Measurements from ENCODE around the gene FAM156B. TPM values are rescaled to one million over a fixed set of nuclear protein-coding genes. Genes with fewer than 3 reads are reported as not detected.
"Not testable (repeated sequence)": the region's sequence is repeated elsewhere in the genome, so short reads cannot be mapped to it uniquely, and the experiment has no call there.

FAM156B gene
- total RNA-seq, 1 experiment from 2014 or later = 18.0 TPM

DNA sequence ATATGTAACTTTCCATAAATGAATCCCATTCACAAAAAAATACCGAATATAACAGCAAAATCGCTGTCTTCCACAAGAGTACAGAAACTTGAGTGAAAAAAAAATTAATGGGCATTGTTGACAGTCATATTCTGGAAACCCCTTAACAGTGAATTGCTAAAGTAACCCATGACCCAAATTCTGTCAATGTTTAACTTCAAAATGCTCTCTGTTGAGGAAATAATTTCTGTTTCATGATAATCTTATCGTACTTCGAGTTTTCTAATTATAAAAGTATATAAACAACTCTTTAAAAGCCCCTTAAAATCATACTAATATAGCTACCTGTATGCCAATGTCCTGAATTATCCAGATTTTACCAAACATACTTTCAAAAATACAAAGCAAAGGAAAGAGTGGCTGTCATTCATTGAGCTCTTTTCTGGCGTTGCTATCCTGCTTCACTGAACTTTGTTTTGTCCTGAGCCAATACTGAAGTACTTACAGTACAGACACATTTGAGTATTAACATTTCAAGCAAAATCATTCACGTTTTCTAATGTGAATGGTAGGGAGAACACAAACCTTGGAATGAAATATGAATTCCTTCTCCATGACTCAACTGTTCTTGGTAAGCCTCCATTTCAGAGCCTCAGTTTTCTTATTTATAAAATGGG lies 31.7 kb upstream of the FAM156B start:
- Mint-ChIP-seq H3K4me1 (ENCODE audit: low read depth, unreplicated experiment) (no peaks in the 10 kb centered on the region), H3K27me3 (ENCODE audit: insufficient read depth, unreplicated experiment) (no peaks in the 10 kb centered on the region), H3K4me3 (ENCODE audit: unreplicated experiment) (no peak overlapping the region), H3K36me3 (ENCODE audit: insufficient read depth, unreplicated experiment) (no peaks in the 10 kb centered on the region), H3K9me3 (ENCODE audit: unreplicated experiment) (no peaks in the 10 kb centered on the region), H3K27ac (ENCODE audit: unreplicated experiment) (no peak overlapping the region)
- Histone ChIP-seq H3K4me1 (no peaks in the 10 kb centered on the region), H3K27me3 (replicated peaks; ENCODE audit: control insufficient read depth, insufficient read depth, low read length) (no peaks in the 10 kb centered on the region), H3K9me3 (no peaks in the 10 kb centered on the region), H3K36me3 (ENCODE audit: control insufficient read depth, insufficient read depth, low read length) (no peaks in the 10 kb centered on the region), H3K4me3 (ENCODE audit: low read depth, low read length) (no peak overlapping the region)
- intact Hi-C loops (cut with micrococcal nuclease; ENCODE audit: unreplicated experiment) = no loop called here
- POLR2A ChIA-PET = no interaction called here
- CTCF ChIA-PET = no interaction called here
- TF ChIP-seq CTCF (IDR thresholded peaks at IDR 0.05; ENCODE audit: insufficient read depth in 1 of 2, low read depth in 1 of 2, low read length in 1 of 2, severe bottlenecking in 1 of 2, unreplicated experiment in 1 of 2) = no peak
- DNase-seq = no peak
- BruUV-seq (replicated peaks) = no TSS peak

GRCh38 chrX:52867610-52868348 lies 29.4 kb upstream of the FAM156B start, which contains the start of gene XAGE3:
TSS of gene XAGE3 (minus strand) at chrX:52868083. CDS start at chrX:52867133, 950 bp downstream.
- H3K27me3 ChIP-seq (replicated peaks; ENCODE audit: control insufficient read depth, insufficient read depth, low read length) = no peaks in the 10 kb centered on the region
- POLR2A ChIA-PET = no interaction called here
- no TSS peak for BruUV-seq (replicated peaks)

DNA sequence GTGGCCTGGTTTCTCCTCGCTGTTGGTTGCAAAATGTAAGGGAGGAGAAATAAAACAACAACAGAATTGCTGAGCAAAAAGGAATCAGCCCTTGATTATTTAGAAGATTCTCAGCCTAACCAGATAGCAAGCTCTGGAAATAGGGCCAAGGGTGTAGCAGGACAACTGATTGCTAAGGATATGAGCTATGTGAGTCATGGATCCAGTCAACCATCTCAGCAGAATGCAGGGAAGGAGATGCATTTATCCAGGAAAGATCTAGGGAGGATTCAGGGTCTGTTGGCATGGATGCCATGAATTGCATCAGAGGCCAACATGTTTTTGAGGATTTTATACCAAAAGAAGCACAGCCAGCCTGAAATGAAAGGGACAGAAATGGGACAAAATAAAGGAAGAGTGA lies 27.1 kb upstream of the FAM156B start:
- intact Hi-C loops (cut with micrococcal nuclease; ENCODE audit: unreplicated experiment) = no loop called here
- H3K36me3 ChIP-seq (ENCODE audit: control insufficient read depth, insufficient read depth, low read length) = no peaks in the 10 kb centered on the region
- H3K27me3 ChIP-seq (replicated peaks; ENCODE audit: control insufficient read depth, insufficient read depth, low read length) = no peaks in the 10 kb centered on the region
- H3K4me1 ChIP-seq = no peaks in the 10 kb centered on the region
- H3K4me3 Mint-ChIP-seq (ENCODE audit: unreplicated experiment) = no peak overlapping the region
- CTCF ChIA-PET = no interaction called here
- POLR2A ChIA-PET = no interaction called here
- no peaks in the 10 kb centered on the region for H3K9me3 ChIP-seq
- H3K4me3 ChIP-seq (ENCODE audit: low read depth, low read length) = no peak overlapping the region
- H3K27me3 Mint-ChIP-seq (ENCODE audit: insufficient read depth, unreplicated experiment) = no peaks in the 10 kb centered on the region
- TF ChIP-seq CTCF (IDR thresholded peaks at IDR 0.05; ENCODE audit: insufficient read depth in 1 of 2, low read depth in 1 of 2, low read length in 1 of 2, severe bottlenecking in 1 of 2, unreplicated experiment in 1 of 2) = no peak
- DNase-seq = no peak
- H3K9me3 Mint-ChIP-seq (ENCODE audit: unreplicated experiment) = no peaks in the 10 kb centered on the region
- no TSS peak for BruUV-seq (replicated peaks)
- no peak overlapping the region for H3K27ac Mint-ChIP-seq (ENCODE audit: unreplicated experiment)
- no peaks in the 10 kb centered on the region for H3K4me1 Mint-ChIP-seq (ENCODE audit: low read depth, unreplicated experiment)
- no peaks in the 10 kb centered on the region for H3K36me3 Mint-ChIP-seq (ENCODE audit: insufficient read depth, unreplicated experiment)

More at GRCh38 chrX:52867610-52868348, 29.4 kb upstream of the FAM156B start, which contains the start of gene XAGE3:
- no peaks in the 10 kb centered on the region for H3K27me3 Mint-ChIP-seq (ENCODE audit: insufficient read depth, unreplicated experiment)
- DNase-seq = peak in 1 of 2 experiments; percentile 38
- H3K36me3 Mint-ChIP-seq (ENCODE audit: insufficient read depth, unreplicated experiment) = no peaks in the 10 kb centered on the region
- Histone ChIP-seq H3K4me3 (ENCODE audit: low read depth, low read length) (no peak within 1 kb of the TSS), H3K9me3 (no peaks in the 10 kb centered on the region), H3K36me3 (ENCODE audit: control insufficient read depth, insufficient read depth, low read length) (no peaks in the 10 kb centered on the region), H3K4me1 (no peaks in the 10 kb centered on the region)
- no peaks in the 10 kb centered on the region for H3K4me1 Mint-ChIP-seq (ENCODE audit: low read depth, unreplicated experiment)
- peak within 1 kb of the TSS; percentile 69 for H3K4me3 Mint-ChIP-seq (ENCODE audit: unreplicated experiment)
- intact Hi-C loops (cut with micrococcal nuclease; ENCODE audit: unreplicated experiment) = no loop called here
- peak within 1 kb of the TSS; percentile 85 for H3K27ac Mint-ChIP-seq (ENCODE audit: unreplicated experiment)
- no peak for TF ChIP-seq CTCF (IDR thresholded peaks at IDR 0.05; ENCODE audit: insufficient read depth in 1 of 2, low read depth in 1 of 2, low read length in 1 of 2, severe bottlenecking in 1 of 2, unreplicated experiment in 1 of 2)
- no peaks in the 10 kb centered on the region for H3K9me3 Mint-ChIP-seq (ENCODE audit: unreplicated experiment)
- CTCF ChIA-PET = no interaction called here

- H3K36me3 Mint-ChIP-seq (ENCODE audit: insufficient read depth, unreplicated experiment); H3K27me3 ChIP-seq (replicated peaks; ENCODE audit: control insufficient read depth, insufficient read depth, low read length); BruUV-seq (replicated peaks); H3K36me3 ChIP-seq (ENCODE audit: control insufficient read depth, insufficient read depth, low read length); H3K9me3 ChIP-seq; H3K4me1 Mint-ChIP-seq (ENCODE audit: low read depth, unreplicated experiment); intact Hi-C loops (cut with micrococcal nuclease; ENCODE audit: unreplicated experiment); H3K27me3 Mint-ChIP-seq (ENCODE audit: insufficient read depth, unreplicated experiment); H3K4me3 ChIP-seq (ENCODE audit: low read depth, low read length); DNase-seq; H3K9me3 Mint-ChIP-seq (ENCODE audit: unreplicated experiment); POLR2A ChIA-PET; CTCF ChIA-PET; H3K4me3 Mint-ChIP-seq (ENCODE audit: unreplicated experiment); H3K27ac Mint-ChIP-seq (ENCODE audit: unreplicated experiment); H3K4me1 ChIP-seq: not testable (repeated sequence)
Measured at GRCh38 chrX:52873825-52874224, 23.3 kb upstream of the FAM156B start.

Data from Caco-2 (cell line).